GM23338 (cell line): ENCODE results near the gene C4orf17. TPM values are rescaled to one million over a fixed set of nuclear protein-coding genes. Genes with fewer than 3 reads are reported as not detected.

Experiments used
- ATAC-seq: fragments of 200-7000 bp; cut with Tn5 transposase; 3 replicates; pipeline ENCODE4 v1.9.1; 2020
- DNase-seq: peaks from one replicate; pipeline ENCODE4 v3.0.0-alpha.2; 2015; ENCODE audit warnings: low spot score
- H2AFZ ChIP-seq: fragments of 200-600 bp; sonication (generic); 2 replicates; pipeline ENCODE4 v1.8.0; 2016; ENCODE audit warnings: antibody characterized with exemption, mild to moderate bottlenecking, moderate library complexity
- H3F3A ChIP-seq: fragments of 200-600 bp; sonication (generic); replicated peaks from 2 replicates; pipeline ENCODE4 v1.8.0; 2017; ENCODE audit warnings: antibody characterized with exemption, mixed run types, low read depth
- H3K27ac ChIP-seq: fragments of 200-600 bp; sonication (generic); 2 replicates; pipeline ENCODE4 v1.6.1; 2016; ENCODE audit warnings: low read depth
- H3K27me3 ChIP-seq: fragments of 200-600 bp; sonication (generic); 2 replicates; pipeline ENCODE4 v1.8.0; 2016; ENCODE audit warnings: mild to moderate bottlenecking, mixed run types, moderate library complexity; ENCODE audit not compliant: insufficient read depth
- H3K36me3 ChIP-seq: fragments of 200-600 bp; sonication (generic); 2 replicates; pipeline ENCODE4 v1.8.0; 2016; ENCODE audit warnings: mild to moderate bottlenecking; ENCODE audit not compliant: insufficient read depth
- H3K4me1 ChIP-seq: fragments of 200-600 bp; sonication (generic); 2 replicates; pipeline ENCODE4 v1.8.0; 2016; ENCODE audit warnings: mild to moderate bottlenecking, moderate library complexity; ENCODE audit not compliant: insufficient read depth
- H3K4me2 ChIP-seq: fragments of 200-600 bp; sonication (generic); 2 replicates; pipeline ENCODE4 v1.7.1; 2017; ENCODE audit warnings: mixed run types
- H3K4me3 ChIP-seq: fragments of 200-600 bp; sonication (generic); 2 replicates; pipeline ENCODE4 v1.6.1; 2016; ENCODE audit warnings: mixed run types
- H3K79me2 ChIP-seq: fragments of 200-600 bp; sonication (generic); replicated peaks from 2 replicates; pipeline ENCODE4 v1.8.0; 2017; ENCODE audit warnings: mild to moderate bottlenecking; ENCODE audit not compliant: insufficient read depth
- H3K9me2 ChIP-seq: fragments of 200-600 bp; sonication (generic); 2 replicates; pipeline ENCODE4 v1.8.0; 2017; ENCODE audit not compliant: insufficient read depth
- H4K20me1 ChIP-seq: fragments of 200-600 bp; sonication (generic); replicated peaks from 2 replicates; pipeline ENCODE4 v1.8.0; 2017; ENCODE audit warnings: mild to moderate bottlenecking; ENCODE audit not compliant: insufficient read depth
- H3K27ac Mint-ChIP-seq: 2 replicates; pipeline ENCODE4 v1.8.0; 2020; ENCODE audit warnings: inconsistent platforms, mild to moderate bottlenecking, moderate library complexity, mixed read lengths
- H3K27me3 Mint-ChIP-seq: 3 replicates; pipeline ENCODE4 v1.8.0; 2022; ENCODE audit warnings: low read depth, mild to moderate bottlenecking, moderate library complexity, mixed read lengths, inconsistent platforms; ENCODE audit not compliant: insufficient read depth, poor library complexity
- H3K36me3 Mint-ChIP-seq: 3 replicates; pipeline ENCODE4 v1.8.0; 2021; ENCODE audit warnings: low read depth, mild to moderate bottlenecking, inconsistent platforms, moderate library complexity, mixed read lengths
- H3K4me1 Mint-ChIP-seq: 3 replicates; pipeline ENCODE4 v1.8.0; 2020; ENCODE audit warnings: mild to moderate bottlenecking, inconsistent platforms, mixed read lengths
- H3K4me3 Mint-ChIP-seq: 3 replicates; pipeline ENCODE4 v1.8.0; 2021; ENCODE audit warnings: moderate library complexity, mild to moderate bottlenecking, inconsistent platforms, mixed read lengths
- H3K9me3 Mint-ChIP-seq: 3 replicates; pipeline ENCODE4 v1.8.0; 2020; ENCODE audit warnings: moderate library complexity, mild to moderate bottlenecking, inconsistent platforms, mixed read lengths
- EZH2 ChIP-seq: fragments of 200-600 bp; sonication (generic); IDR thresholded peaks from one replicate; pipeline ENCODE4 v1.8.0; 2017; ENCODE audit warnings: antibody characterized with exemption, mild to moderate bottlenecking, low read depth; ENCODE audit not compliant: unreplicated experiment
- STAT1 ChIP-seq: IDR thresholded peaks from one replicate; pipeline ENCODE4 v1.6.1; 2016; ENCODE audit warnings: antibody characterized with exemption; ENCODE audit not compliant: unreplicated experiment
- ZNF114 ChIP-seq: fragments of 250-450 bp; sonication (Bioruptor Pico); IDR thresholded peaks from 2 replicates; pipeline ENCODE4 v1.5.0; 2020; ENCODE audit warnings: mild to moderate bottlenecking, moderate library complexity
- ZNF331 ChIP-seq: fragments of 250-450 bp; sonication (Bioruptor Pico); IDR thresholded peaks from 2 replicates; pipeline ENCODE4 v1.5.0; 2020; ENCODE audit warnings: low read depth, mild to moderate bottlenecking, moderate library complexity
- polyA plus RNA-seq: library from polyadenylated mRNA; unstranded; fragments of >200 nt; fragmentation: Nextera tagmentation; extraction: Ambion mirVana; gene quantifications from 2 replicates; pipeline ENCODE4 v1.2.1, GENCODE V29; 2016
- total RNA-seq: library from RNA; depleted of rRNA; stranded (reverse); fragments of >200 nt; shearing (Covaris generic); gene quantifications from 2 replicates; pipeline ENCODE4 v1.2.3, GENCODE V29; 2014
- TF ChIP-seq, protein P1 (sequence below): IDR thresholded peaks from 2 replicates; pipeline ENCODE4 v1.6.1; 2016; ENCODE audit warnings: antibody characterized with exemption
- TF ChIP-seq, protein P2 (sequence below), 2 experiments: fragments of 200-600 bp in 1 of 2; sonication (generic) in 1 of 2; conservative IDR thresholded peaks; 2 replicates each; pipeline versions ENCODE4 v1.5.1 to v1.6.1; 2016 to 2017; ENCODE audit warnings: antibody characterized with exemption in 2 of 2, low read depth in 2 of 2, mild to moderate bottlenecking in 2 of 2, moderate library complexity in 1 of 2

C4orf17 gene
- total and polyA plus RNA-seq, 2 experiments from 2014 or later = not detected

DNA sequence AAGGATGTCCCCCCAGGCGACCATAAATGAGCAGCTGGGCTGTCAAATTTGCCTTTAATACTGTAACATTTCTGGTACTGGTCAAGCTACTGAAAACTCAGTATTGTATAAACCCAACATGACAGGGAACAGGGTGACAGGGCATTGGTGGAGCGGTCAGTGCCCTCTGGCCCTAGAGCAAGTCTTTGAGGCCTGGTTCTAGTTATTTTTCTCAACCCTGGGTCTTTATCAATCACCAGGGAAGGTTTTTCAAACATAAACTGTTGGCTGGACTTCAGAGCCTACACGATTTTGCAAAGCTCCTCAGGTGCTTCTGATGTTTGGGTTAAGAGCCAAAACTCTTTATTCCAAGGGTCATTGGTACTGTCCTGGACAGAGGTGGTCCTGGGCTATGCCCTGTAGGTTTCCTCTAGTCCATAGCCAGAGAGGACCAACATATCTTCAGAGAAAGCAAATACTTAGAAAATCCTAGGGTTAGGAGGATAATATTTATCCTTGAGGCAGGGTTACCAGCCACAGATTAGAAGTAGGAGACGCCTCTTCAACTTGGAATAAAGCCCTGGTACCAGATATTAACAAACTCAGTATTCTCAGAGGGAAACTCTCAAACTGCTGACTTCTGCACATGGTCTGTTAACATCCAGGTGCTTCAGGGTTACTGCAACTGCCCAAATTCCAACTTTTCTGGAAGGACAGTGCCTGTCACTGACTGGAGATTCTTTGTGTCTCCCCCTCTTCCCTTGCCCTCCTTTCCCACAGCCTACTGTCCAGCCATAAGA lies 49.0 kb upstream of the C4orf17 start:
- Mint-ChIP-seq H3K4me1 (peaks cover 9% of the 10 kb centered on the region), H3K27me3 (peaks cover 3% of the 10 kb centered on the region), H3K36me3 (no peaks in the 10 kb centered on the region), H3K27ac (no peak overlapping the region), H3K4me3 (no peak overlapping the region), H3K9me3 (no peaks in the 10 kb centered on the region)
- Histone ChIP-seq H3K27ac (no peak overlapping the region), H2AFZ (no peak overlapping the region), H3K27me3 (no peaks in the 10 kb centered on the region), H3K36me3 (no peaks in the 10 kb centered on the region), H3F3A (no peaks in the 10 kb centered on the region), H3K9me2 (no peaks in the 10 kb centered on the region), H3K4me3 (no peak overlapping the region), H3K79me2 (no peaks in the 10 kb centered on the region), H3K4me1 (0 out of 2 replicates have a peak, but pooled peaks cover 4% of the 10 kb centered on the region), H3K4me2 (no peak overlapping the region), H4K20me1 (no peaks in the 10 kb centered on the region)
- DNase-seq = no peak
- no peak for ATAC-seq
- TF ChIP-seq STAT1 = no peak
- no peak for TF ChIP-seq EZH2
- no peak for TF ChIP-seq ZNF114
- no peak for TF ChIP-seq ZNF331 (CRISPR knock-in tag)
- TF ChIP-seq, protein P1, sequence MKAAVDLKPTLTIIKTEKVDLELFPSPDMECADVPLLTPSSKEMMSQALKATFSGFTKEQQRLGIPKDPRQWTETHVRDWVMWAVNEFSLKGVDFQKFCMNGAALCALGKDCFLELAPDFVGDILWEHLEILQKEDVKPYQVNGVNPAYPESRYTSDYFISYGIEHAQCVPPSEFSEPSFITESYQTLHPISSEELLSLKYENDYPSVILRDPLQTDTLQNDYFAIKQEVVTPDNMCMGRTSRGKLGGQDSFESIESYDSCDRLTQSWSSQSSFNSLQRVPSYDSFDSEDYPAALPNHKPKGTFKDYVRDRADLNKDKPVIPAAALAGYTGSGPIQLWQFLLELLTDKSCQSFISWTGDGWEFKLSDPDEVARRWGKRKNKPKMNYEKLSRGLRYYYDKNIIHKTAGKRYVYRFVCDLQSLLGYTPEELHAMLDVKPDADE = no peak
- TF ChIP-seq, protein P2, sequence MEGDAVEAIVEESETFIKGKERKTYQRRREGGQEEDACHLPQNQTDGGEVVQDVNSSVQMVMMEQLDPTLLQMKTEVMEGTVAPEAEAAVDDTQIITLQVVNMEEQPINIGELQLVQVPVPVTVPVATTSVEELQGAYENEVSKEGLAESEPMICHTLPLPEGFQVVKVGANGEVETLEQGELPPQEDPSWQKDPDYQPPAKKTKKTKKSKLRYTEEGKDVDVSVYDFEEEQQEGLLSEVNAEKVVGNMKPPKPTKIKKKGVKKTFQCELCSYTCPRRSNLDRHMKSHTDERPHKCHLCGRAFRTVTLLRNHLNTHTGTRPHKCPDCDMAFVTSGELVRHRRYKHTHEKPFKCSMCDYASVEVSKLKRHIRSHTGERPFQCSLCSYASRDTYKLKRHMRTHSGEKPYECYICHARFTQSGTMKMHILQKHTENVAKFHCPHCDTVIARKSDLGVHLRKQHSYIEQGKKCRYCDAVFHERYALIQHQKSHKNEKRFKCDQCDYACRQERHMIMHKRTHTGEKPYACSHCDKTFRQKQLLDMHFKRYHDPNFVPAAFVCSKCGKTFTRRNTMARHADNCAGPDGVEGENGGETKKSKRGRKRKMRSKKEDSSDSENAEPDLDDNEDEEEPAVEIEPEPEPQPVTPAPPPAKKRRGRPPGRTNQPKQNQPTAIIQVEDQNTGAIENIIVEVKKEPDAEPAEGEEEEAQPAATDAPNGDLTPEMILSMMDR (conservative IDR thresholded peaks at IDR 0.05; ENCODE audit: low read depth in 2 of 2) = no peak

DNA sequence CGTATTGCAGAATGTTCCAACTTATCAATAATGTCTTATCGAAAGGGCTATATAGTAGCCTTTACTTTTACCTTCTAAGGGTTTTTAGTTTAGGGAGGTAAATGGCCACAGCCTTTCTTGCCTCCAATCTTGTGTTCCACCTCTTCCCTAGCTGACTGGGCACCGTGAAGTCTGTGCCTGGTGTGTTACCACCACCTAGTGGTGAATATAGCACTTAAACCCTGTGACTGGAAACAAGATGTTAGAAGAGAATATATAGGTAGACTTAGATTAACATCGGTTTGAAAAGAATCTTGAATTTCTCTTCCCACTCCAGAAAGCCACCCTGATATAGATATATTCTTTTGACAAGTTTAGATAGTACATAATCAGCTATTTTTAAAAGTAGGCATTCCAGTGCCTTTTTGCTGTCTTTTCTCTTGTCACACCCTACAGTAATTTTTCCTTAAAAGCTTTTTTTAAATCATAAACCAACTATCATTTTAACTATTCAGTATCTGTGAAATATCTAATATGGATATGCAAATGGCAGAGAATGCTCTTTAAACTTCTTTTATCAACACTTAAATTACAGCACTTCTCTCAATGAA lies 47.9 kb upstream of the C4orf17 start:
- Mint-ChIP-seq H3K36me3 (no peaks in the 10 kb centered on the region), H3K9me3 (no peaks in the 10 kb centered on the region), H3K4me3 (no peak overlapping the region), H3K27ac (no peak overlapping the region), H3K4me1 (peaks cover 9% of the 10 kb centered on the region), H3K27me3 (peaks cover 3% of the 10 kb centered on the region)
- Histone ChIP-seq H3K27ac (no peak overlapping the region), H3K4me2 (no peak overlapping the region), H3K36me3 (no peaks in the 10 kb centered on the region), H3K4me3 (no peak overlapping the region), H3K9me2 (no peaks in the 10 kb centered on the region), H3K27me3 (no peaks in the 10 kb centered on the region), H3K79me2 (no peaks in the 10 kb centered on the region), H4K20me1 (no peaks in the 10 kb centered on the region), H3K4me1 (0 out of 2 replicates have a peak, but pooled peaks cover 4% of the 10 kb centered on the region), H2AFZ (no peak overlapping the region), H3F3A (no peaks in the 10 kb centered on the region)
- ATAC-seq = peak; percentile 97
- no peak for TF ChIP-seq ZNF331 (CRISPR knock-in tag)
- TF ChIP-seq, protein P2 (conservative IDR thresholded peaks at IDR 0.05; ENCODE audit: low read depth in 2 of 2) = peak; percentile 92 to 95
- DNase-seq = peak; percentile 88
